ENCODE results near the gene MEDAG. TPM values are rescaled to one million over a fixed set of nuclear protein-coding genes. Genes with fewer than 3 reads are reported as not detected.

Gene MEDAG
- polyA plus RNA-seq, 3 donors: not detected

GRCh38 chr13:30918662-30919405 is 12.8 kb downstream of the MEDAG start:
- no peaks in the 10 kb centered on the region for H3K9me3 Mint-ChIP-seq
- H3K4me3 Mint-ChIP-seq: no peak overlapping the region

More at GRCh38 chr13:30918662-30919405, 12.8 kb downstream of the MEDAG start:
- no peak for TF ChIP-seq CTCF (IDR thresholded peaks at IDR 0.05)
- Histone ChIP-seq H3K9ac (ENCODE audit: insufficient read depth, low read length, poor library complexity, severe bottlenecking) (no peak overlapping the region), H3K4me2 (replicated peaks; ENCODE audit: extremely low read depth, low read length, poor library complexity, severe bottlenecking) (no peak overlapping the region), H3K36me3 (replicated peaks in 1 of 2; ENCODE audit: control insufficient read depth in 1 of 2, insufficient read depth in 2 of 2, low read length in 2 of 2) (no peaks in the 10 kb centered on the region), H3K9me3 (replicated peaks in 1 of 2; ENCODE audit: control insufficient read depth in 1 of 2, insufficient read depth in 1 of 2, low read length in 2 of 2) (no peaks in the 10 kb centered on the region), H3K4me1 (ENCODE audit: control insufficient read depth in 1 of 2, insufficient read depth in 2 of 2, low read length in 2 of 2) (no peaks in the 10 kb centered on the region), H3K4me3 (replicated peaks in 1 of 3; ENCODE audit: low read depth in 2 of 3, low read length in 3 of 3) (no peak overlapping the region), H4K20me1 (ENCODE audit: insufficient read depth, low read length) (no peaks in the 10 kb centered on the region), H3K27me3 (ENCODE audit: control insufficient read depth in 2 of 2, insufficient read depth in 2 of 2, low read length in 2 of 2) (peaks cover 0 to 3% of the 10 kb centered on the region in 2 donors), H3K27ac (ENCODE audit: low read depth in 1 of 2, low read length in 2 of 2) (no peak overlapping the region), H2AFZ (ENCODE audit: insufficient read depth, low read depth, low read length, poor library complexity, severe bottlenecking) (no peak overlapping the region), H3K79me2 (ENCODE audit: insufficient read depth, low read length) (no peaks in the 10 kb centered on the region)
- no peak overlapping the region for H3K27ac Mint-ChIP-seq
- peaks cover 6 to 15% (median 11%) of the 10 kb centered on the region in 3 donors for H3K27me3 Mint-ChIP-seq (ENCODE audit: low read depth in 3 of 3)
- no CpG with 5 or more reads among the region's 6 CpGs for WGBS (ENCODE audit: insufficient coverage)
- DNase-seq: no peak
- no peaks in the 10 kb centered on the region for H3K4me1 Mint-ChIP-seq
- intact Hi-C loops (cut with micrococcal nuclease): no loop called here
- H3K36me3 Mint-ChIP-seq: no peaks in the 10 kb centered on the region
